Common myeloid progenitor, CD34-positive (primary cell): ENCODE data around the gene BRCA1.

Experiments
- CTCF ChIA-PET: fragments of 350-600 bp; sonication (Branson Sonifier 250); formaldehyde crosslinking; loops from one replicate; lab custom pipeline; 2021; ENCODE audit warnings: antibody characterized with exemption; lab: Charles Lee
- POLR2A ChIA-PET: fragments of 350-600 bp; sonication (Branson Sonifier 250); formaldehyde crosslinking; loops from one replicate; lab custom pipeline; 2021; ENCODE audit warnings: antibody characterized with exemption; lab: Charles Lee
- DNase-seq, 3 donors: peaks; one replicate each; pipeline versions ENCODE4 v3.0.0 to v3.0.0-alpha.2; 2013
- H3K27ac ChIP-seq, 2 experiments: 1 replicate in 1 of 2; 2 replicates in 1 of 2; pipeline ENCODE4 v1.7.0; 2013; ENCODE audit warnings: inconsistent platforms in 2 of 2, low read length in 2 of 2, mild to moderate bottlenecking in 2 of 2, low read depth in 1 of 2, moderate library complexity in 1 of 2; ENCODE audit not compliant: severe bottlenecking in 2 of 2, insufficient read depth in 1 of 2, poor library complexity in 1 of 2
- H3K27me3 ChIP-seq, 5 experiments: replicated peaks in 2 of 5; 1 replicate in 3 of 5; 2 replicates in 2 of 5; pipeline versions ENCODE4 v1.6.1 to v1.7.0; 2013; ENCODE audit warnings: low read length in 4 of 5, mild to moderate bottlenecking in 2 of 5, moderate library complexity in 2 of 5, inconsistent platforms in 1 of 5; ENCODE audit not compliant: insufficient read depth in 5 of 5, control insufficient read depth in 4 of 5
- H3K36me3 ChIP-seq, 4 experiments: 1 replicate in 2 of 4; 2 replicates in 2 of 4; pipeline versions ENCODE4 v1.6.1 to v1.7.0; 2013; ENCODE audit warnings: low read length in 3 of 4, control low read depth in 1 of 4, mild to moderate bottlenecking in 1 of 4; ENCODE audit not compliant: control insufficient read depth in 4 of 4, insufficient read depth in 4 of 4
- H3K4me1 ChIP-seq, 4 experiments: 1 replicate in 3 of 4; 2 replicates in 1 of 4; pipeline versions ENCODE4 v1.6.1 to v1.7.1; 2013; ENCODE audit warnings: low read length in 3 of 4, mild to moderate bottlenecking in 3 of 4, control low read depth in 1 of 4, inconsistent platforms in 1 of 4, moderate library complexity in 1 of 4; ENCODE audit not compliant: control insufficient read depth in 4 of 4, insufficient read depth in 4 of 4; ENCODE audit errors: control extremely low read depth in 1 of 4
- H3K4me3 ChIP-seq, 7 experiments: 1 replicate in 4 of 7; 2 replicates in 3 of 7; pipeline versions ENCODE4 v1.5.1 to v1.7.0; 2013; ENCODE audit warnings: mild to moderate bottlenecking in 7 of 7, low read length in 6 of 7, moderate library complexity in 6 of 7, inconsistent platforms in 2 of 7, low read depth in 2 of 7, control low read depth in 1 of 7; ENCODE audit not compliant: insufficient read depth in 4 of 7, control insufficient read depth in 1 of 7; ENCODE audit errors: extremely low read depth in 1 of 7
- H3K9me3 ChIP-seq, 5 experiments: 1 replicate in 4 of 5; 2 replicates in 1 of 5; pipeline versions ENCODE4 v1.6.1 to v1.7.1; 2013; ENCODE audit warnings: low read length in 4 of 5, mild to moderate bottlenecking in 2 of 5, inconsistent platforms in 1 of 5, low read depth in 1 of 5, moderate library complexity in 1 of 5; ENCODE audit not compliant: control insufficient read depth in 4 of 5, insufficient read depth in 2 of 5; ENCODE audit errors: control extremely low read depth in 1 of 5
- WGBS: methylation state at CpG from one replicate; pipeline ENCODE4 v1.1.5; 2013; ENCODE audit not compliant: insufficient coverage; 5-methylcytosine and 5-hydroxymethylcytosine counted together

BRCA1 gene

GRCh38 chr17:43025766-43026537 lies 99.2 kb downstream of the BRCA1 start:
- Histone ChIP-seq H3K9me3 (no peaks in the 10 kb centered on the region), H3K4me3 (no peak overlapping the region), H3K27me3 (peaks cover 0 to 3% (median 0%) of the 10 kb centered on the region in 5 experiments), H3K36me3 (no peaks in the 10 kb centered on the region), H3K4me1 (peaks cover 0 to 29% (median 22%) of the 10 kb centered on the region in 4 experiments), H3K27ac (no peak overlapping the region)
- 91% methylated on average over 14 of the region's 16 CpGs for WGBS
- ChIA-PET POLR2A (interaction anchor here (1.1 kb wide), 1 partner anchor 14 kb away, joined by 3 read pairs; no protein-coding TSS in a partner anchor), CTCF (interaction anchor here (0.8 to 1.5 kb wide), 3 partner anchors 10 to 143 kb away, joined by 3 to 4 read pairs (median 3); no protein-coding TSS in a partner anchor)
- DNase-seq, result peak in 1 of 3 donors; percentile 13

GRCh38 chr17:43025290-43025657 lies 99.9 kb downstream of the BRCA1 start:
- peak overlapping the region in 3 of 7 experiments; percentile 5 to 88 (median 60) for H3K4me3 ChIP-seq
- H3K27me3 ChIP-seq, result peaks cover 0 to 3% (median 0%) of the 10 kb centered on the region in 5 experiments
- H3K36me3 ChIP-seq, result no peaks in the 10 kb centered on the region
- no peak for DNase-seq
- no peak overlapping the region for H3K27ac ChIP-seq
- no peaks in the 10 kb centered on the region for H3K9me3 ChIP-seq
- ChIA-PET POLR2A (no interaction called here), CTCF (interaction anchor here (1.5 to 1.9 kb wide), 3 partner anchors 19 to 33 kb away, joined by 3 to 10 read pairs (median 4); partner anchors contain the start of gene IFI35)
- WGBS, result 12% methylated on average over 25 of the region's 27 CpGs
- H3K4me1 ChIP-seq, result peaks cover 0 to 35% (median 26%) of the 10 kb centered on the region in 4 experiments

GRCh38 chr17:43024407-43025289 lies 100.5 kb downstream of the BRCA1 start, which contains the start of gene RND2:
Gene RND2, plus strand, starts transcription at chr17:43025231. Its CDS starts 117 bp downstream, at chr17:43025348.
- DNase-seq, result peak; percentile 93 to 97 (median 97)
- POLR2A ChIA-PET, result interaction anchor here (0.6 to 1.0 kb wide), 5 partner anchors 19 to 336 kb away, joined by 3 to 6 read pairs (median 3); partner anchors contain the start of gene NBR1
- under 1% methylated on average over 43 of the region's 61 CpGs for WGBS
- Histone ChIP-seq H3K27me3 (peaks cover 0 to 3% (median 0%) of the 10 kb centered on the region in 5 experiments), H3K36me3 (no peaks in the 10 kb centered on the region), H3K27ac (peak within 1 kb of the TSS in 1 of 2 experiments; percentile 70), H3K4me3 (peak within 1 kb of the TSS; percentile 37 to 88 (median 73)), H3K9me3 (no peaks in the 10 kb centered on the region), H3K4me1 (peaks cover 3 to 41% (median 32%) of the 10 kb centered on the region in 4 experiments)
- CTCF ChIA-PET, result interaction anchor here (0.6 to 1.9 kb wide), 15 partner anchors 15 to 314 kb away, joined by 3 to 10 read pairs (median 3); partner anchors contain the start of genes IFI35, RPL27 and TMEM106A

GRCh38 chr17:43021741-43022512 lies 103.2 kb downstream of the BRCA1 start, which contains the start of gene VAT1:
Gene VAT1, minus strand, starts transcription at chr17:43022385. Its CDS starts 63 bp downstream, at chr17:43022322.
- WGBS, result 0% methylated on average over 70 of the region's 80 CpGs
- Histone ChIP-seq H3K36me3 (peaks cover 0 to 10% (median 3%) of the 10 kb centered on the region in 4 experiments), H3K9me3 (no peaks in the 10 kb centered on the region), H3K4me3 (peak within 1 kb of the TSS; percentile 81 to 95 (median 87)), H3K4me1 (peaks cover 5 to 62% (median 50%) of the 10 kb centered on the region in 4 experiments), H3K27me3 (peaks cover 0 to 3% (median 0%) of the 10 kb centered on the region in 5 experiments), H3K27ac (peak within 1 kb of the TSS in 1 of 2 experiments; percentile 54)
- ChIA-PET POLR2A (interaction anchor here (0.6 kb wide), 1 partner anchor 206 kb away, joined by 5 read pairs; no protein-coding TSS in a partner anchor), CTCF (interaction anchor here (0.6 to 1.8 kb wide), 4 partner anchors 9 to 67 kb away, joined by 3 to 6 read pairs (median 4); partner anchors contain the start of gene IFI35)
- DNase-seq, result peak; percentile 52 to 65 (median 57)

- Histone ChIP-seq H3K27me3 (peaks cover 0 to 2% (median 0%) of the 10 kb centered on the region in 5 experiments), H3K9me3 (no peaks in the 10 kb centered on the region), H3K4me1 (peaks cover 5 to 60% (median 50%) of the 10 kb centered on the region in 4 experiments), H3K27ac (peak overlapping the region in 1 of 2 experiments; percentile 54), H3K4me3 (peak overlapping the region; percentile 81 to 95 (median 87)), H3K36me3 (peaks cover 0 to 15% (median 6%) of the 10 kb centered on the region in 4 experiments)
- DNase-seq, result peak; percentile 57 to 83 (median 78)
- 16% methylated on average over 20 of the region's 40 CpGs for WGBS
- CTCF ChIA-PET, result interaction anchor here (0.9 to 1.8 kb wide), 4 partner anchors 8 to 178 kb away, joined by 3 to 6 read pairs (median 4); partner anchors contain the start of gene IFI35
- POLR2A ChIA-PET, result interaction anchor here (0.5 to 1.1 kb wide), 3 partner anchors 19 to 295 kb away, joined by 3 to 5 read pairs (median 3); no protein-coding TSS in a partner anchor
These were observed 104.1 kb downstream of the BRCA1 start for GRCh38 chr17:43020789-43021740.
